Pancreas (tissue), 10 donors: ENCODE measurements around the gene GNAZ. TPM values are rescaled to one million over a fixed set of nuclear protein-coding genes. Genes with fewer than 3 reads are reported as not detected.

Experiments used
- ATAC-seq, 4 donors: fragments of 200-7000 bp; cut with Tn5 transposase; one replicate each; pipeline versions ENCODE4 v1.8.0 to v1.9.1; 2020; ENCODE audit warnings: mild to moderate bottlenecking in 4 of 4, moderate library complexity in 4 of 4
- DNase-seq, 6 donors: peaks; one replicate each; pipeline ENCODE4 v3.0.0-alpha.2; 2020
- FAIRE-seq: peaks from 2 replicates; lab custom pipeline; 2012; peaks lifted over from hg19 to GRCh38; lab: Jason Lieb, UNC
- H3K27ac ChIP-seq, 4 donors: fragments of 200-600 bp; sonication (generic); 1 replicate in 3 of 4; 2 replicates in 1 of 4; pipeline versions ENCODE4 v1.5.0 to v1.8.0; 2020
- H3K27me3 ChIP-seq, 4 donors: fragments of 200-600 bp; one replicate each; pipeline ENCODE4 v1.8.0; 2021
- H3K36me3 ChIP-seq, 3 donors: fragments of 200-600 bp; sonication (generic) in 1 of 3; one replicate each; pipeline versions ENCODE4 v1.5.0 to v1.8.0; 2020 to 2021
- H3K4me1 ChIP-seq, 3 donors: fragments of 200-600 bp; one replicate each; pipeline ENCODE4 v1.8.0; 2021
- H3K4me3 ChIP-seq, 4 donors: fragments of 200-600 bp; sonication (generic) in 2 of 4; one replicate each; pipeline versions ENCODE4 v1.5.0 to v1.8.0; 2020 to 2021
- H3K9me3 ChIP-seq, 4 donors: fragments of 200-600 bp; one replicate each; pipeline ENCODE4 v1.8.0; 2021
- WGBS, 2 donors: extraction: QIAGEN DNeasy Blood & Tissue Kit; methylation state at CpG; one replicate each; pipeline ENCODE4 v1.1.7; 2013; 5-methylcytosine and 5-hydroxymethylcytosine counted together
- intact Hi-C, 3 donors: fragments of 100-400 bp; cut with DNase I; formaldehyde crosslinking; loops; one replicate each; pipeline versions ENCODE4 v1.11.1 to v1.14.2; 2022
- polyA plus RNA-seq, 2 donors: library from polyadenylated mRNA; stranded (reverse); fragments of 200-250 nt; gene quantifications; one replicate each; pipeline ENCODE4 v1.2.3, GENCODE V29; 2013
- total RNA-seq, 6 donors: library from RNA; stranded (reverse); fragmentation: NEBNext Ultra II Directional in 4 of 6; extraction: Animal tissue kit (Norgen Biotek cat#: 25700) in 4 of 6; gene quantifications; one replicate each; pipeline versions ENCODE4 v1.2.1 to v1.2.4, GENCODE V29; 2021 to 2023
- TF ChIP-seq, protein P1 (sequence below), 4 donors: fragments of 200-600 bp; sonication (generic) in 3 of 4; IDR thresholded peaks; one replicate each; pipeline versions ENCODE4 v1.5.0 to v1.8.0; 2021; ENCODE audit warnings: antibody characterized with exemption in 4 of 4
- donor health status: healthy with polysubstance abuse.
- donor health status: DM: no; HTN: no; CAD: no; lungs with moderate emphysema.
- donor health status: DM: no; HTN: no; CAD: no.
- donor health status: control.
- donor health status: control.
- donor health status: Bipolar disorder and iron deficiency.
- donor health status: DM: yes; HTN: yes; CAD: no.
- donor health status: DM: no; HTN: no; CAD: no.
- donor health status: DM: no; HTN: no; CAD: no.
- donor health status: DM: yes; HTN: yes; CAD: no.

Gene GNAZ
- total and polyA plus RNA-seq, 8 donors, result 0.88 to 9.7 (median 2.1) TPM

DNA sequence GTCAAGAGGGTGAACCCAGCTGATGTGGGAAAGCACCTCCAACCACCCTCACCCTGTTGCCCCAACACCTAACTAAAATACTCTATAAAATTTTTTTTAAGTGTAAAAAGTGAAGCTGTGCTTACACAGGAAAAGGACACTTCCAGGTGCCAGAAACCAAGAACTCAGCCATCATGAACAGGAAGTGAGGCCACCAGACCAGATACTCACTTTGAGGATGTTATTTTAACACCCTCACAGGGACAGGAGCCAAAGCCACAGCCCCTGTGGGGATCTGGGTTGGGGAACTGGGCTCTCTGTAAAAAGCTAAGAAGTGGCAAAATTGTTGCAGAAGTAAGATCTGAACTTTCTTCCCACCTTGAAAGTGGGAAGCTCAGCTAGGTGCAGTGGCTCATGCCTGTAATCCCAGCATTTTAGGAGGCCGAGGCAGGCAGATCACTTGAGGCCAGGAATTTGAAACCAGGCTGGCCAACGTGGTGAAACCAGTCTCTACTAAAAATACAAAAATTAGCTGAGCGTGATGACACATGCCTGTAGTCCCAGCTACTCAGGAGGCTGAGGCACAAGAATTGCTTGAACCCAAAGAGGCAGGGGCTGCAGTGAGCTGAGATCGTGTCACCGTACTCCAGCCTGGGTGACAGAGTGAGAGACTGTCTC lies 67.7 kb downstream of the GNAZ start:
- H3K36me3 ChIP-seq, result no peaks in the 10 kb centered on the region
- FAIRE-seq, result no peak
- H3K27me3 ChIP-seq, result no peaks in the 10 kb centered on the region
- ATAC-seq, result no peak
- no peak overlapping the region for H3K4me3 ChIP-seq
- TF ChIP-seq, protein P1, sequence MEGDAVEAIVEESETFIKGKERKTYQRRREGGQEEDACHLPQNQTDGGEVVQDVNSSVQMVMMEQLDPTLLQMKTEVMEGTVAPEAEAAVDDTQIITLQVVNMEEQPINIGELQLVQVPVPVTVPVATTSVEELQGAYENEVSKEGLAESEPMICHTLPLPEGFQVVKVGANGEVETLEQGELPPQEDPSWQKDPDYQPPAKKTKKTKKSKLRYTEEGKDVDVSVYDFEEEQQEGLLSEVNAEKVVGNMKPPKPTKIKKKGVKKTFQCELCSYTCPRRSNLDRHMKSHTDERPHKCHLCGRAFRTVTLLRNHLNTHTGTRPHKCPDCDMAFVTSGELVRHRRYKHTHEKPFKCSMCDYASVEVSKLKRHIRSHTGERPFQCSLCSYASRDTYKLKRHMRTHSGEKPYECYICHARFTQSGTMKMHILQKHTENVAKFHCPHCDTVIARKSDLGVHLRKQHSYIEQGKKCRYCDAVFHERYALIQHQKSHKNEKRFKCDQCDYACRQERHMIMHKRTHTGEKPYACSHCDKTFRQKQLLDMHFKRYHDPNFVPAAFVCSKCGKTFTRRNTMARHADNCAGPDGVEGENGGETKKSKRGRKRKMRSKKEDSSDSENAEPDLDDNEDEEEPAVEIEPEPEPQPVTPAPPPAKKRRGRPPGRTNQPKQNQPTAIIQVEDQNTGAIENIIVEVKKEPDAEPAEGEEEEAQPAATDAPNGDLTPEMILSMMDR (IDR thresholded peaks at IDR 0.05), result no peak
- no peak overlapping the region for H3K27ac ChIP-seq
- no peak for DNase-seq
- H3K9me3 ChIP-seq, result no peaks in the 10 kb centered on the region
- WGBS, 2 donors, result 71 to 79% methylated on average over 5 of the region's 5 CpGs
- peaks cover 0 to 11% (median 6%) of the 10 kb centered on the region in 3 donors for H3K4me1 ChIP-seq
- intact Hi-C loops, result no loop called here

DNA sequence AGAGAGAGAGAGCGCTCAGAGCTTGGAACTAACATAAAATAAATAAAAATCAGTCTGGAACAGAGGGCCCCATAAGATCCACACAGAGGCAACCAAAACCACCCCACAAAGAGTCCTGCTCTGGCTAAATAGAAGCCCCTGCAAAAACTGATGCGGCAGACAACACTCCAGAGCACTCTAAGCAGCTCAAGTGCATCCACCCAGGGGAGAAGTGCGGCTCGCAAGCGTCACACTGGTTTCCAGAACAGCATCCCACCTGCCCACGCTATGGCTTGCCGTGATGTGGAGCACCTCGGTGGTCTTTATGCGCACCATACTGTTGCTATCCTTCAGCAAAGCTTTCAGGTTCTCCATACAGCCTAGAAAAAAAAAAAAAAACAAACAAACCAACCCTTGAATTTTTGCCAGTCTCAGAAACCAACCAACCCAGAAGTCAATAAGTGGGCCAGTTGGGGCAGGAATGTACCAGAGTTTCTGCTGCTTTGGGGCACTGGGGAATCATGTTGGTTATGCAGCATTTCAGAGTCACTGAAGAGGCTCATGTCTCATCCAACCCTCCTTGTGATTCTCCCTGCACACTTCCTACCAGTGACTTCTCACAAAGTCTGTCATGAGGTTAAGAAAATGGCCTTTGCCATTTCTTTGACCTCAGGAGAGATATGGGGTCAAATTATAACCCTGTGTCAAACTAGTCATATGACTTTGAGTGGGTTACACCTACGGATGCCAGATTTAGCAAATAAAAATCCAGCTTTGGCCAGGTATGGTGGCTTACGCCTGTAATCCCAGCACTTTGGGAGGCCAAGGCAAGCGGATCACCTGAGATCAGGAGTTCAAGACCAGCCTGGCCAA lies 68.5 kb downstream of the GNAZ start:
- no peaks in the 10 kb centered on the region for H3K9me3 ChIP-seq
- H3K27ac ChIP-seq, result no peak overlapping the region
- WGBS, 2 donors, result 85 to 91% methylated on average over 12 of the region's 12 CpGs
- FAIRE-seq (no peak), ATAC-seq (no peak), DNase-seq (no peak)
- no peaks in the 10 kb centered on the region for H3K27me3 ChIP-seq
- TF ChIP-seq, protein P1 (IDR thresholded peaks at IDR 0.05), result no peak
- H3K4me1 ChIP-seq, result peaks cover 0 to 11% (median 6%) of the 10 kb centered on the region in 3 donors
- intact Hi-C loops, result no loop called here
- H3K36me3 ChIP-seq, result no peaks in the 10 kb centered on the region
- no peak overlapping the region for H3K4me3 ChIP-seq

DNA sequence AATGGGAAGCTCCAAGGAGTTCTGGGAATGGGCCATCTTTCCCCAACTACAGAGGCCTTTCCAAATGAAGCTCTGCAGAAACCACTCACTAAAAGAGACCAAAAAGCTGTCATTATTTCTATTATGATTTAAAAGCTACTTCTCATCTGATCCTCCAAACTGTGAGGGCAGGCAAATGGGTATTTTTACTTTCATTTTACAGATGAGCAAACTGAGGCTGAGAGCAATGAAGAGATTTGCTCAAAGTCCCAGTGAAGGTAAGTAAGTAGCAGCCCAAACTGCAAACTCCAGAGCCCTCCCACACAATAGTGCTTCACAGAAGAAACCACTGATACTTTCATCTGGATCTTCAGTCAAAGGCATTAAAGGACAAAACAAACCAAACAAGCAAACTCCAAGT lies 70.1 kb downstream of the GNAZ start:
- DNase-seq (no peak), FAIRE-seq (no peak), ATAC-seq (no peak)
- Histone ChIP-seq H3K27ac (no peak overlapping the region), H3K9me3 (no peaks in the 10 kb centered on the region), H3K4me1 (peaks cover 0 to 11% (median 6%) of the 10 kb centered on the region in 3 donors), H3K36me3 (no peaks in the 10 kb centered on the region), H3K4me3 (no peak overlapping the region), H3K27me3 (no peaks in the 10 kb centered on the region)
- TF ChIP-seq, protein P1 (IDR thresholded peaks at IDR 0.05), result no peak
- intact Hi-C loops, result no loop called here

DNA sequence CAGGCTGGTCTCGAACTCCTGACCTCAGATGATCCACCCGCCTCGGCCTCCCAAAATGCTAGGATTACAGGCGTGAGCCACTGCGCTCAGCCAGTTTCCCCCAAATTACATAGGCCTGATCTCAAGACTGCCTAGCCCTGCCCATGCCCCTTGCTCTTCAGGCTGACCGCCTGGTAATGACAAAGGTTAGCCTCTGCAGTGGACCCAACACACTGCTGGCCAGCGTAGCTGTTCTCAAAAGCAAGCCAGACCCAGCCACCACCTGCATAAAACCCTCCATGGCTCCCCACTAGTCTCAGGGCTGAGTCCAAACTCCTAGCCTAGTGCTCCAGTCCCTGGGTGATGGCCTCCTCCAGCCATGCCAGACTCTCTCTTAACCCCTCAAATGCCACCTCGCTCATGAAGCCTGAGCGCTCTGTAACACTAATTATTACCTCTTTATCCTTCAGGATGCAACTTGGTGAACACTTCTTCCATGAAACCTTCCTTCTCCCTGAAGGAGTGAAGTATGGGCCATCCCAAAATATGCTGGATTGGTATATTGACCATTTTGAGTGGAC lies 72.3 kb downstream of the GNAZ start:
- no peaks in the 10 kb centered on the region for H3K27me3 ChIP-seq
- peak overlapping the region; percentile 69 to 89 (median 78) for H3K27ac ChIP-seq
- no peaks in the 10 kb centered on the region for H3K36me3 ChIP-seq
- intact Hi-C loops, result no loop called here
- ATAC-seq (no peak), DNase-seq (peak in 1 of 6 donors; percentile 23), FAIRE-seq (no peak)
- TF ChIP-seq, protein P1 (IDR thresholded peaks at IDR 0.05), result no peak
- 61 to 76% methylated on average over 7 to 9 of the region's 9 CpGs for WGBS, 2 donors
- peaks cover under 1 to 15% (median 6%) of the 10 kb centered on the region in 3 donors for H3K4me1 ChIP-seq
- H3K4me3 ChIP-seq, result peak overlapping the region in 2 of 4 donors; percentile 30 to 36
- H3K9me3 ChIP-seq, result no peaks in the 10 kb centered on the region
